HG02884 (cell line): Measurements from ENCODE around the gene TNXB.
"Not testable (repeated sequence)": the region's sequence is repeated elsewhere in the genome, so short reads cannot be mapped to it uniquely, and the experiment has no call there.

Source experiments
- ATAC-seq: cut with Tn5 transposase; IDR thresholded peaks from one replicate; pipeline ENCODE4 v1.9.1; 2021; ENCODE audit warnings: mild to moderate bottlenecking, moderate library complexity; ENCODE audit not compliant: unreplicated experiment

The TNXB gene

DNA sequence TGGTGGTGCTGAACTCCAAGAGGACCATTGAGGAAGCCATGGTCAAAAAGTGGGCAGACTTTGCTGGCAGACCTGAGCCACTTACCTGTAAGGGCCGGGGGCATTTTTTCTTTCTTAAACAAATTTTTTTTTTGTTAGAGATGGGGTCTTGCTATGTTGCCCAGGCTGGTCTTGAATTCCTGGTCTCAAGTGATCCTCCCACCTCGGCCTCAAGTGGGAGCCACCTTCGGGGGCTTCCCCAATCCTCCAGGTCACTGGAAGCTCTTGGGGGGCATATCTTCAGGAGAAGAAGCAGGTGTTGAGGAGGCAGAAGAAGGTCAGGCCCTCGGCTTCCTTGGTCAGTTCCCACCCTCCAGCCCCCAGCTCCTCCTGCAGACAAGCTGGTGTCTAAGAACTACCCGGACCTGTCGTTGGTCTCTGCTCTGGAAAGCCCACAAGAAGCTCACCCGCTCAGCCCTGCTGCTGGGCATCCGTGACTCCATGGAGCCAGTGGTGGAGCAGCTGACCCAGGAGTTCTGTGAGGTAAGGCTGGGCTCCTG is 103.1 kb downstream of the TNXB start:
- not testable (repeated sequence) for ATAC-seq

GRCh38 chr6:32005538-32005880 is 103.6 kb downstream of the TNXB start:
- ATAC-seq: not testable (repeated sequence)

DNA sequence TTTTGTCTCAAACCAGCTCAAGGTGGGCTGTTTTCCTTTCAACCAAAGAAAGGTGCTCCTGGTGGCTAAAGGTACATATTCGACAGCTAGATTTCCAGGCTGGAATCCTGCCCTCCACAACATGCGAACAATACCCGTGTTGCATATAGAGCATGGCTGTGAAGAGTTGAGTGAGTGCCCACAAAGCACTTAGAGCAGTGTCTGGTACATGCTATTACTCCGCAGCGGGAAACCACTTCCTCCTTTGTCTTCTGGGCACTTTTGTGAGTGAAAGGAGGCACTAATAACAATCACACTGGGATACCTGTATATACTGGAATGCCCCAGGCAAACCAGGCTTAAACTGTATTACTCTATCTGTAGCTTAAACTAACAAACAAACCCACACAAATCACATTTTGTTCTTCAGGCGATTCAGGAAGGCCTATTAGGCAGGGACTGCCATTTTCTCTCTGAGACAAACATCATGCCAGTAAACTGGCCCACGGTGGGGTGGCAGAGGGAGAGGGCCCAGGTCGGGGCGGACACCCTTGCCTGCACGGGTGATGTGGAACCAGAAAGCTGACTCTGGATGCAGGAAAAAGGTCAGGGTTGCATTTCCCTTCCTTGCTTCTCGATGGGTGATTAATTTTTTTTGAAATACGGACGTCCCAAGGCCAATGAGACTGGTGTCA is 104.1 kb downstream of the TNXB start:
- not testable (repeated sequence) for ATAC-seq

DNA sequence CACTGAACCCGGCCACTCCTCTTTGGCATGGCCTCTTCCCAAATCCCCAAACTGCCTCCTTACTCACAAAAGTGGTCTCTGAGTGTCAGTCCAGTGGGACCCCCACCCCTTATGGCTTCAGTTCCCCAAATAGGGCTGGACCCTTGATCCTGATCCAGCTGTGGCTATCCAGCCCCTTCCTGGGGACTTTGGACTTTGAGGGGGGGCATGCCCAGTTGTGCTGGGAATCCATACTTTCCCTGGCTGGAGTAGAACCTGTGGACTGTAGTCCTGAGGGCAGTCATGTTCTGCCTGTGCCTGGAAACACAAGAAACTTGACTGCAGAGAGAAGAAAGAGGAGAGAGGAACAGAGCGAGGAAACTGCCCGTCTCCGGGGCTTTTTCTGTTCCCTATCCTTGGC is 104.7 kb downstream of the TNXB start:
- ATAC-seq: not testable (repeated sequence)

- not testable (repeated sequence) for ATAC-seq
Observed at GRCh38 chr6:32003301-32003700, 105.8 kb downstream of the TNXB start.

DNA sequence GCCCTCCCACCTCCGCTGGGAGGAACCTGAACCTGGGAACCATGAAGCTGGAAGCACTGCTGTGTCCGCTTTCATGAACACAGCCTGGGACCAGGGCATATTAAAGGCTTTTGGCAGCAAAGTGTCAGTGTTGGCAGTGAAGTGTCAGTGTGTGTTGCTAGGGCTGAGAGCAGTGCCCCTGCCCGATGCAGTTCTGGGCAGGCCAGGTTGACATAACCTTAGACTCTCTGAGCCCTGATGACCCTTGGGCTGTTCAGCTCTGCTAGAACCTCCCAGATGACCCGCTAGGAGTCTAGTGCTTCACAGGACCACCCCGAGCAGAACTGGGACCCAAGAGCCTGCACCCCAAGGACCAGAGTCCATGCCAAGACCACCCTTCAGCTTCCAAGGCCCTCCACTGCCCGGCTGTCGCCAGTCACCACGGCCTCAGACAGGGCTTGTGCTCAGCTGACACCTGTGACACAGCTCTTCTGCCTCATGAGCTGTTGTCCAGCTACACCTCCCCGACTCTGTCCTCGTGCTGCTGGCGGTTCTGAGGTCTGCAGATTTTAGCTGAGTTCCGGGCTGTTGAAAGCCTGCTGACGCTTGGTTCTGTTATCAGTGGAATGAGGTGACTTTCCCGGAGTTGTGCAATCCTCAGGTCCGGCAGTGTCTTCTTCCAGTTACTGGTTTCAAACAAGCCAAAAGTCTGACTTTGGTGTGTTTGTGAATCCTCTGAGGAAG is 106.4 kb downstream of the TNXB start:
- ATAC-seq: not testable (repeated sequence)

DNA sequence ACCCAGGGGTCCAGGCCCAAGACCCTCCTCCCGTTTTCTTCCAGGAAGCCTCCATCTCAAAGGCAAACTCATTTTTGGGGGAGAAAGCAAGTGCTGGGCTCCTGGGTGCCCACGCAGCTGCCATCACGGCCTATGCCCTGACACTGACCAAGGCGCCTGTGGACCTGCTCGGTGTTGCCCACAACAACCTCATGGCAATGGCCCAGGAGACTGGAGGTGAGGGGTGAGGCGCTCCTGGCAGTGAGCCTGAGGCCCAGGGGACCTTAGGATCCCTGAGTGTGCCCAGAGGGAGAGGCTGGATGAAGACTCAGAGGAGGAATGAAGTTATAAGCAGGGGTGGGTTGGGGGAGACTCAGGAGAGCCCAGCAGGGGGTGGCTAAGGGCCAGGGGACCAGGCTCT is 112.8 kb downstream of the TNXB start:
- ATAC-seq: not testable (repeated sequence)

- not testable (repeated sequence) for ATAC-seq
Observed at GRCh38 chr6:31994421-31994820, 114.7 kb downstream of the TNXB start.
